HFF-Myc (cell line): ENCODE data around the gene FYB2.

ENCODE experiments used
- DNase-seq: peaks from one replicate; pipeline ENCODE4 v3.0.0-alpha.2; 2011; ENCODE audit warnings: low read depth; ENCODE audit errors: extremely low read depth
- H3K4me3 ChIP-seq: replicated peaks from 2 replicates; pipeline ENCODE4 v1.5.1; 2011; ENCODE audit warnings: low read depth, mild to moderate bottlenecking, control low read depth, low read length
- TF ChIP-seq, protein P1 (sequence below): IDR thresholded peaks from 2 replicates; pipeline ENCODE4 v1.5.1; 2012; ENCODE audit warnings: mild to moderate bottlenecking, low read depth, low read length, control low read depth; ENCODE audit errors: missing control alignments

FYB2 gene

DNA sequence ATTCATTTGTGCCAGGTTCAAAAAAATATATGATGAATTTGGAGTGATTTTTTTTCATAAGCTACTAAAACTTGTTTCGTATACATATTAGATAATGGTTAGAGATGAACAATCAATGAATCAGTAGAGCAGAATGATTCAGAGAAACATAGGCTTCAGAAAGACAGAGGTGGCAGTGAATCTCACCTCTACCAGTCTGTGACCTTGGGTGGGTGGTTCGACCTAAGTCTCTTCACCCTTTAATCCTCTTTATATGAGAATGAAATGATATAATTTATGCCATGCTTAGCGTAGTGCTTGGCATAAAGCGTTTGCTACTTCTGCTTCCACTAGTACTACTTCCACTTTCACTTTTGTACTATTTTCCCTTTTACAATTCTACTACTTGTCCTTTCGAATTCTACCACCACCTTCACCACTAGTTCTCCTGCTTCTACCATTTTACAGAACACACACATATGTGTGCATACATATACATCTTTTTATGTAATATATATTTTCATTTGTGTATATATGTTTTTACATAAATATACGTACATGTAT lies 45.1 kb downstream of the FYB2 start:
- TF ChIP-seq, protein P1, sequence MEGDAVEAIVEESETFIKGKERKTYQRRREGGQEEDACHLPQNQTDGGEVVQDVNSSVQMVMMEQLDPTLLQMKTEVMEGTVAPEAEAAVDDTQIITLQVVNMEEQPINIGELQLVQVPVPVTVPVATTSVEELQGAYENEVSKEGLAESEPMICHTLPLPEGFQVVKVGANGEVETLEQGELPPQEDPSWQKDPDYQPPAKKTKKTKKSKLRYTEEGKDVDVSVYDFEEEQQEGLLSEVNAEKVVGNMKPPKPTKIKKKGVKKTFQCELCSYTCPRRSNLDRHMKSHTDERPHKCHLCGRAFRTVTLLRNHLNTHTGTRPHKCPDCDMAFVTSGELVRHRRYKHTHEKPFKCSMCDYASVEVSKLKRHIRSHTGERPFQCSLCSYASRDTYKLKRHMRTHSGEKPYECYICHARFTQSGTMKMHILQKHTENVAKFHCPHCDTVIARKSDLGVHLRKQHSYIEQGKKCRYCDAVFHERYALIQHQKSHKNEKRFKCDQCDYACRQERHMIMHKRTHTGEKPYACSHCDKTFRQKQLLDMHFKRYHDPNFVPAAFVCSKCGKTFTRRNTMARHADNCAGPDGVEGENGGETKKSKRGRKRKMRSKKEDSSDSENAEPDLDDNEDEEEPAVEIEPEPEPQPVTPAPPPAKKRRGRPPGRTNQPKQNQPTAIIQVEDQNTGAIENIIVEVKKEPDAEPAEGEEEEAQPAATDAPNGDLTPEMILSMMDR = no peak
- H3K4me3 ChIP-seq = no peak overlapping the region
- no peak for DNase-seq

- TF ChIP-seq, protein P1 = no peak
- H3K4me3 ChIP-seq = no peak overlapping the region
- no peak for DNase-seq
Measured at GRCh38 chr1:56773341-56774066, 45.7 kb downstream of the FYB2 start.

GRCh38 chr1:56771717-56772116 lies 47.5 kb downstream of the FYB2 start:
- DNase-seq = no peak
- TF ChIP-seq, protein P1 = no peak
- no peak overlapping the region for H3K4me3 ChIP-seq

- no peak overlapping the region for H3K4me3 ChIP-seq
Measured at GRCh38 chr1:56758794-56759193, 60.4 kb downstream of the FYB2 start.

GRCh38 chr1:56758135-56758534 lies 61.1 kb downstream of the FYB2 start:
- TF ChIP-seq, protein P1 = no peak
- DNase-seq = no peak
- H3K4me3 ChIP-seq = no peak overlapping the region

More at GRCh38 chr1:56758794-56759193, 60.4 kb downstream of the FYB2 start:
- DNase-seq = no peak
- TF ChIP-seq, protein P1 = no peak

GRCh38 chr1:56755911-56756310 lies 63.3 kb downstream of the FYB2 start:
- no peak for DNase-seq
- no peak overlapping the region for H3K4me3 ChIP-seq
- TF ChIP-seq, protein P1 = no peak
